GM19043 (cell line): Measurements from ENCODE around the gene SLC37A2.

Experiments
- ATAC-seq: cut with Tn5 transposase; IDR thresholded peaks from one replicate; pipeline ENCODE4 v1.9.1; 2021; ENCODE audit warnings: low read depth; ENCODE audit not compliant: unreplicated experiment

SLC37A2 gene

DNA sequence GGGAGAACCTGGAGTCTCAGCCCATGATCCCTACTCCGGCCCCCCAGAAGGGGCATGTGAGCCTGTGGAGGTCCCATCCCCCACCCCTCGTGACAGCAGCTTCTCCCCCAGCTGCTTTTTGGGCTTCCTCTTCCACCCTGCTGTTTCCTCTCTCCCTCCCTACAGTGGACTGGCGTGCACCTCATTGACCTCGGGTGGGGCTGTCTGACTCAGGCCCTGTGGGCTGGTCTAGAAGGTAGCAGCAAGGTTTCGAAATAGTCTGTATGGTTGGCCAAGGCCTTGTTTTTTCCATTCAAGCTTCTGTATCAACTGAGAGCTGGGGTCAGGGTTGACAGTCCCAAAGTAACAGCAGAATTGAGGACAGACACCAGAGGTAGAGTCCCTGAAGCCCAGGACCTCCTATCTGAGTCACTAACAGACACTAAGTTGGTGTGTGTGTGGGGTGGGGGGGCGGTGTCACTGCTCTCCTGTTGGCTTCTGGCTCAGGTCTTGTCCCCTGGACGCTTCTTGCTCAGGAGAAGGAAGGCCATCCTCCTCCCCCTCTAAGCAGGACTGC lies 7.7 kb downstream of the SLC37A2 start:
- peak; percentile 64 for ATAC-seq

DNA sequence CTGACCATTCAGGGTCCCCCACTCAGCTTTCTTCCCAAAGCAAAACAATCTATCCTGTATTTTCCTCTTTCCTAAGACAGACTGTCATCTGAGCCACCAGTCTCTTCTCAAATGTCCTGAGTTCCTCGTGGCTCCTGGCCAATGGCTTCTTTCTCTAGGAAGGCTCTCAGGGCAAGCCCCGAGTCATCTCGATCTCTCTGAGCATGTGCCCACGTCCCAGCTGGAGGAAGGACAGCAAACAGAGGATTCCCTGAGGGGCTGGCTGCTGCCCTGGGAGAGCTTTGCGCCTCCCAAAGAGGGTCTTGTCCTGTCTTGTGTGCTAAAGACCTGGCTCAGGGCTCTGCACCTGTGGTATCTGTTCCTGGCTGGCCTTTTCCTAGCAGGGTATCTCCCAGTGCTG lies 8.3 kb downstream of the SLC37A2 start:
- no peak for ATAC-seq

DNA sequence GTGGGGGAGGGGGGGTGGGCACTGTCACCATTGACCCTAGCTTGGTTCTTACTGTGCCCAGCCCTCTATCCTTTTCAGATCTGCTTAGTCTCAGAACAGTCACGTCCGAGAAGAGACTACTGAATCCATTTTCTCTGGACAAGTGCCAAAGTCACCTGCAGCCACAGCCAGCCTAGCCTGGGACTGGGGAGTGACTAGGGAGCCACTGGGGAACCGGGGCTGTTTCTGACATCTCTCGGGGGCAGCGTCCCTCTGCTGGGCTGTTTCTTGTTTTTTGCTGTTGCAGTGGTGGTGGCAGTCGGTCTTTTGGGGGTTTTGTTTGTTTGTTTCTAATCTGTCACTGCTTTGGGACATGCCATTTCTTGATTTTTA lies 8.7 kb downstream of the SLC37A2 start:
- ATAC-seq = no peak

DNA sequence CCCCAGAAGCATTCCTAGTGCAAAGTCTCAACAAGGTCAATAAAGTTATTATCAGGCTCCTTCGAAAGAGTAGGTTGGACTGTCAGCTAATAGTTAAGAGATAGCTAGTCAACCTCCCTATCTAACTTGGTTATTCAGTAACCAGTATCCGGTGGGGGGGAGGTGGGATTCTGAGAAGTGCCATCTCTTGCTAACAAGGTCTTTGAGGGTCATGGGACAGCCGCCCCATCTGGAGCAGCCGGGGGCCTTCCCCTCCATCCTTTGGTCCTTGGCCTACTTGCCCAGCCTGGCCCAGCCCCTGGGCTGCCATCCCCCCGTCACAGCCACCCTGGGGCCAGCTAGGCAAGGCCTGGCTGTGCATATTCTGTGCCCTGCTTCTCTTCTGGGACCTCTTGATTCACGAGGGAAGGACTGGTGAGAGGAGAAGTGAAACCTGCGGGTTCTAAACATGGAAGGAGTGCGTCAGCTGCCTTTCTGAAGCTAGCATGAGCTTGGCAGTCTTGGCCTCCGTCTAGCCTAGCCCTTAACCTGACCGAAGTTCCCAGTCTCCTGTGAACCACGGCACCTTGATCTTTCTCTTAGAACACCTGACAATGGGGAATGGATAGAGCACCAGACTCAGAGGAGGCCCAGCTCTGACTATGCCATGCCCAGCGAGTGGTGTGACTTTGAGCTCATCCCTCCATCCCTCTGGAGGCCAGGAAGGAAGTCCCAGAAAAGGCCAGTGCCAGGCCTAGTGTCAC lies 9.3 kb downstream of the SLC37A2 start:
- ATAC-seq = peak; percentile 69

DNA sequence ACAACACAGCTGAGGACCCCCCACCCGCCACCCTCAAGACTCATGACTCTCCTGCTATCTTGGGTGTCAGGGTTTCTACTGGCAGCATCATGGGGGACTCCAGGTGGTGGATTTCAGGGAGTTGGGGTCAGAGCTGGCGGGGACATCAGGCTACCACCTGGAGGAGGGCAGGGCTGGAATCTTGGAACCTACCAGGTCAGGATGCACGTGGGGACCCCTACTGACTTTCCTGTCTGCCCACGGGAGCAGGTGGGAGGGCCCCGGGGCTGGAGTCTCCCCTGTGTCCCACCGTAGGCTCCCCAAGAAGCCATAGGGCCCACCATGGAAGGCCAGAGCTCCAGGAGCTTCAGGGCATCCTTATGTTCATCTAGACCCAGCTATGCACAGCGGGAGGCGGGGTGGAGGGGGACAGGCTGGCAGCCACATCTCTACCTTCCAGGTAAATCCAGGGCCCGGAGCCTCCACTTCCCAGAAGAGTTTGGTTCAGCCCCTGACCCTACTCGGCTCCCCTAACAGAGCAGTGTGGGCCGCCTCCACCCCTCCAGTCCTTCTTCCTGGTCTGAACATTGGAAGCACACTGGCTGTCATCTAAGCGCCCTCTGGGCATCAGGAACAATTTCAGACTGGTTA lies 10.0 kb downstream of the SLC37A2 start:
- ATAC-seq = no peak

DNA sequence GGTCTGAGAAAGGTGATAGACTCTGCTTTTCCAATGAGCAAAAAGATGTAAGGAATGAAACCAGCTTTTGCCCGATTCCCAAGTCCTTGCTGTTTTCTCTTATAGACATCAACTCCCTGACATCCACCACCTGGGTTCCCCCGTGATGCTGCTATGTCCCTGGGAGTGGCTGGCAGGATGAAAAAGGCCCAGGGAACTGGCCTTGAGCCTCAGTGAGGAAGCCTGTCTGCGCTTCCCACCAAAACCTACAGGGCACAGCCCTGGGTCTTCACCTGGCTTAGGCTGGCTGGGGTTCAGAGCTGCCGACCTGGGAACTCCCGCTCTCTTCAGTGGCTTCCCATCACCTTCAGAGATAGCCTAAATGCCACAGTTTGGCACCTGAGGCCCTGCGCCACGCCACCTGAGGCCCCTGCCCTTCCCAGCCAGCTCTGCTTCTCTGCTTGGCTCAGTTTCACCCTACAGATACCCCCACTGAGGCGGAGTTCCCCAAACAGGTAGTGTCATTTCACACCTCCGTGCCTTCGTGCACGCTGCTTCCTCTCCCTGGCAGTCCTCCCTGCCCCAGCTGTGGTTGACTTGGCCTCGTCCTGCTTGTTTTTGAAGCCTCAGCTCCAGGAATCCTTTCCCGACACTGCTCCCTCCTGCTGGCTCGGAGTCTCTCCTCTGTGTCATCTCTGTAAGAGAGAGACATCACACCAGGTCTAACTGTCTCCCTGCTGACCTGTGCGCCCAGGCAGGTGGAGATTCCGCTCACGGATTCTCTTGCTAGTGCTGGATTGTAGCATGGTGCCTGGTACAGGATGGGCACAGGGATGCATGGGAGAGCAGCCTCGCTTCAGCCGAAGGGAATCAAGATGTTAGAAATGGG lies 10.7 kb downstream of the SLC37A2 start:
- ATAC-seq = no peak

DNA sequence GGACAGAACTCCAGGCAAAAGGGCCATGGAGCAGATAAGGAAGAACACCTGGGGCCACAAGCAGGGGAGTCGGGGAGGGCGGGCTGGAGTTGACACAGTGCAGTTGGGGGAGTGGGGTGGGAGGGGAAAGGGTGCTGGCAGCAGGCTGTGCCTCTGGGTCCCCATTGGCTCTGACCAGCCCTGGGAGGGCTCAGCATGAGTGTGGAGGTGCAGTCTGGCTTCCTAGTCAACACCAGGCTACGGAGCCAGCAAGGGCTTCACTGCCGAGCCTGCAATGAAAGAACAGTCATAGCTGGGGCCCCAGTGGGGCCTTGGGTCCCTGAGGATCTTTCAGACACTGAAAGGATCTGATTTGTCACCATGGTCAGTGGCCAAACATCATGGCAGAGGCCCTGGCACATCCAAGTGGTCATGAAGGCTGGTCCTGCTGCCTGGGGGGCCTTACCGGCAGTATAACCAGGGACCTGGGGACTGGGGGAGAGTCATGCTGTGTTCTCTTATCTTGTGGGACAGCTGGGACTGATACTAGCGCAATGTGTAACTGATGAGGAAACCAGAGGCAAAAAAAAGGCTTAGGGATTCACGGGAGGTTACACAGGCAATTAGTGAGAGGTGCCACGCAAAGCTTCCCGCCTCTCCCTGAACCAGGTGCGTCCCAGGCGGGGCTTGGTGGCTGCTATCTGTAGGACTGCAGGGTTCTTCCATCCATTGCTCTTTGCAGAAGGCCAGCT lies 11.6 kb downstream of the SLC37A2 start:
- ATAC-seq = no peak

DNA sequence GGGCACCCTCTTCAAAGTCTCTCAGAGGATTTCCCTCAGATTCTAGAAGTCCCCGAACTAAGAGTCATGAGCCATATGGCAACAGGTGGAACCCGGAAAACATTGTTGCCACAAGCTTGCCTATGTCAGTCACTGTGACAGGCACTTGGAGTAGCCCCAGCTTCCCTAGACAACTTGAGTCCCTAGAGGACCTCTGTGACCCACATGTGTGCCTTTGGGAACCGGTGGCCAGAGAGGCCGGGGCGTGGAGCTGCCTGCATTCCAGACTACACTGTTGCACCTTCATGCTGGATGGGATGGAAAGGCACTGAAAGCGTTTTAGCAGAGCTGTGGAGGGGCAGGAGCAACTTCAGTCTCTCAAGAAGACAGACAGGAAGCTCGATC lies 12.1 kb downstream of the SLC37A2 start:
- no peak for ATAC-seq

DNA sequence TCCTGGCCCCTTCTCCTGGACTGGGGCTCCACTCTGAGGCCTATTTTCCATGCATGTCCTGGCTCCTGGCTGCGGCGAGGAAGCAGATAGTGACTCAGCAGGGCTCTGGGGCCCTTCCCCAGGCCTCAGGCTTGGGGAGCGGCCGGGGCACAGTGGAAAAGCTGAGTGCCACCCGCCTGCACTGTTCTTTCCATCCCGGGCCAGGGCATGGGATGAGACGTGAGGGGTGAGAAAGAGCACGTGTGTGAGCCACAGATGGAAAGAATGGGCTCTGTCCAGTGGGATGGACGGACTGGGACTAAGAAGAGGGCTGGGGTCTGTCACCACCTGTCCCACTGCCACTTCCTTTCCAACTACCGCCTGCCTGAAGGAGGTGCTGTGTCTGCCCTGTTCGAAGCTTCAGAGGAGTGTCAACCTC lies 12.8 kb downstream of the SLC37A2 start:
- no peak for ATAC-seq

DNA sequence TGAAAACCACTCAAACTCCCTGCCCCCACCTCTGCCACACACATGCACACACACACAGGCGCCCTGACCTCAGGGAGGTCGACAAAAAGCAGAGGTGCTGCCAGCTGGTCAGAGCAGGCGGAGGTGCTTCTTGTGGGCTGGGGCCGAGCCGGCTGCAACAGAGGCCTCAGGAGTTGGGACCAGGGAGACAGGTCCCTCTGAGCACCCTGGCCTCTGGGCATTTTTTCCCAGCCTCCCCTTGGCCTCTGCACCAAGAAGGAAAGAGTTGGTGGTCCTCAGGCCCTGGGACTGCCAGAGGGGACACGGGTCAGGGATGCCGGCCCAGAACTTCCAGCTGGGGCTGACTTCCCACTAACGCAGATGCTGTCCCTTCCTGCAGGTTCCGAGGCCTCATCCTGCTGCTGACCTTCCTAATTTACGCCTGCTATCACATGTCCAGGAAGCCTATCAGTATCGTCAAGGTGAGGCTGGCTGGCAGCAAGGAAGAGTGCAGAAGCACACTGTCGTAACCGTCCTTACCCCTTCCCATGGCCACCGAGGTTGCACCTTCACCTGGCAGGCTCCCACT lies 13.4 kb downstream of the SLC37A2 start:
- no peak for ATAC-seq

DNA sequence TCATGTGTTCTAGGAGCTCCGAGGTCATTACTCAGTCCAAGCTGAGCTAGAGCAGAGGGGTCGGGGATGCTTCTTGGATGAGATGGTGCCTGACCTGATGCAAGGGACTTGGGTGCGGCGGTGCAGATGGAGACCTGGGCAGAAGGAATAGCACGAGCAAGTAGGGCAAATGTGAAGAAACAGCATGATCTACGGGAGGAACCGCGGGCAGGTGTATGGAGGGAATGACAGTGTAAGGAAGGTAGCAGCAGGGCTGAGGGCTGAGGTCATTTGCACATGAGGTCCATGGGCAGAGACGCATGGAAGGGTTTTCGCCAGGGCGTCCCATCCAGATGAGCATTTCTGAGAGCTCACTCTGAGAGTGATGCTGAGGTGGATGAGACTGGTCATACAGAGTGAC lies 14.9 kb downstream of the SLC37A2 start:
- no peak for ATAC-seq

DNA sequence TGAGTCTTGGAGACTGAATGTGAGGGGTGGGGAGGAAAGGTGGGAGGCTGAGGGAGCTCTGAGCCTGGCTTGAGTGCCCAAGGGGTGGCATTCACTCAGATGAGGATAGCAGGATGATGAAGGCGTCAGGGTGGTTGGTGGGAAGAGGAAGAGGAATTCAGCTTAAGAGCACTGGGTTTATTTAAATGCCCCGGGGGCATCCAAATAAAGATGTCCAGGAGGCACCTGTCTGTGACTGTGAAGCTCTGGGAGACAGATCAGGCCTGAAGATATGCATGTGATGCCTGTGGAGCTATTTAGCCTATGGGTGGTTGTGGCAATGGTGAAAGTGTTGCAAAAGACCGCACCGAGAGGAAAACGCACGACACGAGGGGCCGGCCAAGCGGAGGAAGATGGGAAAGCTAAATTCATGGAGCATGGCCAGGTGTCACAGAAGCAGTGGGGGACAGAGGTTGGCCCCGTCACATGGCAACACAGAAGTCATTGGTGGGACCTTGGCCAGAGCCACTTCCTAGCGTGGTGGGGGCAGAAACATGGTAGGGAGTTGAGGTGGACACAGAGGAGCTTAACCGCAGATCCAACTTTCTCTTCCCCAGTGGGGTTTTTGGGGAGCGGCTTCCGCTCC lies 15.5 kb downstream of the SLC37A2 start:
- no peak for ATAC-seq

DNA sequence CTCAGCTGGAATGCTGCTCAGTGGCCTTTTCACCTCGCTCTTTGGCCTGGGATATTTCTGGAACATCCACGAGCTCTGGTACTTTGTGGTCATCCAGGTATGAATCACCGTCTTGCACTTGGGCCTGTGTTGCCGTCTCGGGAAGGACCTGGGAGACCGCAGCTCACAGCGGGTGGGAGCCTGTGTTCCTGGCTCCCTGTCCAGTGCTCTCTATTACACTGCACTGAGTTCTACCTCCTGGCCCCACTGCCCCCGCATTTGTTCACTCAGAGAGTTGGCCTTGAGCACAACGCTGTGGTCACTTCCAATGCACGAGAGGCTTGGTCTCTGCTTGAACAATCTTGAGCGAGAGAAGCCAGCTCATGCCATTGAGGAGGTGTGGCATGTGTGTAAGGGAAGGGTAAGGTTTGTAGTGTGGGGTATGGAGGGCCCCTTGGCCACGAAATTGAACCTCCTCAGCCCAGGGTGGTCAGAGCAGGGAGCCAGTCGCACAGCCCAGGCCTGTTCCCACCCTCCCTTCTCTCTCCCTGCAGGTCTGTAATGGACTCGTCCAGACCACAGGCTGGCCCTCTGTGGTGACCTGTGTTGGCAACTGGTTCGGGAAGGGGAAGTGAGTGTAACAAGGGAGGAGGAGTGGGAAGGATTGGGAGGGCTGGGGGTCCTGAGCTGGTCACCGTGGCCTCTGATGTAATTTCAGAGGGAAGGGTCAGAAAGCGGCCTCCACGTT lies 16.2 kb downstream of the SLC37A2 start:
- ATAC-seq = no peak

DNA sequence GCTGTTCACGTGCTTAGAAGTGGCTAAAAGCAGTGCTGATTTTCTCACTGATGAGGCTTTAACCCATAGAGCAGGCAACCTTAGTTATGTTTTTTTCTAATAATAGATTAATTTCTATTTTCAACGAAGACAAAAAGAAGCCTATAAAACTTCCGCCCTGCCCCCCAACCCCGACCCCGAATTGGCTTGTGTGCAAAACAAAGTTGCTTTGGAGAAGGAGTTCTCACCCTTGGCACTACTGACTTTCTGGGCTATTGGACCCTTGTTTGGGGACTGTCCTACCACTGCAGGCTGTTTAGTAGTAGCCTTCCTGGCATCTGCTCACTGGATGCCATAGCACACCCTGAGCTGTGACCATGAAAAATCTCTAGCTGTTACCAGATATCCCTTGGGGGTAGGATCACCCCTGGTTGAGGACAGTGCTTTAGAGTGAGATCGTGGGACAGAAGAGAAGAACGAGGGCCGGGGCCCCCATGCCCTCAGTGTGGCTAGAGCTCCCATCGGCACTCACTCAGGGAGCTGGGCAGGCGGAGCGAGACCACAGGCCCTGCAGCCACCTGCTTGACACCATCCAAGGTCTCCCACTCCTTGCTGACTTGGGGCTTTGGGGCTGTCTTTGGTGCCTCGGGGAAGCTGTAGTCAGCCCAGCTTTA lies 16.9 kb downstream of the SLC37A2 start:
- ATAC-seq = no peak

DNA sequence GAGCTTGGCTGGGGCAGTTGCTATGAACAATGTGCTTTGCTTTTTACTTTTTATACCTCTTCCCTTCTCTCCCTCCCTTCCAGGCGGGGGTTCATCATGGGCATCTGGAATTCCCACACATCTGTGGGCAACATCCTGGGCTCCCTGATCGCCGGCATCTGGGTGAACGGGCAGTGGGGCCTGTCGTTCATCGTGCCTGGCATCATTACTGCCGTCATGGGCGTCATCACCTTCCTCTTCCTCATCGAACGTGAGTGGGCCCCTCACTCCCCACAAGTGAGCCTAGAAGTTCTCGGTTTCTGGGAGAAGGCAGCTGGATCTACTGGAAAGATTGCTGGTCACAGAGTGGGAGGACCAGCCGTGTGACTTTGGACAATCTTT lies 17.4 kb downstream of the SLC37A2 start:
- no peak for ATAC-seq

DNA sequence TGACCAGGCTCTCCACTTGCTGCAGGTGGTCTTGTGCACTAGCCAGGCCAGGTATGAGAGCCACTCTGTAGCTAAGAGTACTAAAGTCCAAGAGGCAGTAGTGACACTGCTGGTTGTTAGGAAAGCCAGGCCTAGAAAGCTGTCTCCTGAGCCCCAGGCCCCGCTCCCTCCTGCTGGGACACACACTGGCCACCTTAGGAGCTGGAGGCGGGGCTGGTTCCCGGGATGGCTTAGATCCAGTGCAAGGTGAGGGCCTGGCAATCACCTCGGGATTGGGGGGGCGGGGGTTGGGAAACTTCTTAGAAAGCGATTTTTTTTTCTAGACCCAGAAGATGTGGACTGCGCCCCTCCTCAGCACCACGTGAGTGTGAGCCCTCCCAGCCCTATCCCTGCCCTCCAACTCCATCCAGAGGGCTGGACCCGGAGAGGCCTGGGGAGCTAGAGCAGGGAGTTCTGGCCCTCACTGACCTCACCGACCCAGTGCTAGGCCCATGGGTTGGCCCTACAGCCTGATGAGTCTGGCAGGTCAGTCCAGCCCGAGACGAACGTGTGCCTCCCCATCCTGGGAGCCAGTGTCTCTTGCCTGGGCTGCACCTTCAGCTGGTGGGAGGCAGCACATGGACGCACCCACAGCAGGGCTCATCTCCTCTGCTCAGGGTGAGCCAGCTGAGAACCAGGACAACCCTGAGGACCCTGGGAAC lies 18.1 kb downstream of the SLC37A2 start:
- ATAC-seq = no peak

DNA sequence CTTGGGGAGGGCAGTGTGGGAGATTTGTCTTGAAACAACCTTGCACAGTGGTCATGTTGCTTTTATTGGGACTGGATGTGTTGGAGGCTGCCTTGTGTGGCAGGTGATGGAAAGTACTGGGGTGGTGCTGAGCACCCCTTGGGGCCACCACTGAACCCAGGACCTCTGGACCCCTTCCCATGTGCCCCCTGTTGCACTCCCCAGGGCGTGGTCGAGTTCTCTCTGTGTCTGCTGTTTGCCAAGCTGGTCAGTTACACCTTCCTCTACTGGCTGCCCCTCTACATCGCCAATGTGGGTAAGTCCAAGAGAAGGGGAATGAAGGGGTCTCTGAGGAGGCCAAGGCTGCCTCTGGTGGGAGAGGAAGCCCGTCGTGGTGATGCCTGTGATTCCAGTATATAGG lies 18.9 kb downstream of the SLC37A2 start:
- ATAC-seq = no peak
